Stimulated activated CD8-positive, alpha-beta memory T cell treated with anti-CD3 and anti-CD28 coated beads, Interleukin-12 subunit alpha, Interleukin-12 subunit beta, amount 100 ng/mL, for 1 hour (primary cell): Measurements from ENCODE around the gene STXBP3.
A peak's percentile ranks its signal among the peaks of the same experiment; 100 is the strongest.

Experiments
- DNase-seq: peaks from one replicate; pipeline ENCODE4 v3.0.0-alpha.2; 2020; ENCODE audit warnings: low read depth

The STXBP3 gene

GRCh38 chr1:108808438-108808837 lies 62.0 kb downstream of the STXBP3 start:
- DNase-seq, result no peak

GRCh38 chr1:108811611-108812010 lies 65.1 kb downstream of the STXBP3 start:
- DNase-seq, result no peak

GRCh38 chr1:108813326-108813725 lies 66.9 kb downstream of the STXBP3 start:
- DNase-seq, result no peak

- no peak for DNase-seq
Measured at GRCh38 chr1:108814343-108815125, 68.1 kb downstream of the STXBP3 start.

GRCh38 chr1:108815566-108815965 lies 69.1 kb downstream of the STXBP3 start:
- no peak for DNase-seq

- DNase-seq, result no peak
Measured at GRCh38 chr1:108816049-108816893, 69.8 kb downstream of the STXBP3 start.

- no peak for DNase-seq
Measured at GRCh38 chr1:108817016-108817415, 70.5 kb downstream of the STXBP3 start.

- DNase-seq, result no peak
Measured at GRCh38 chr1:108817811-108818210, 71.3 kb downstream of the STXBP3 start.

GRCh38 chr1:108819878-108820277 lies 73.4 kb downstream of the STXBP3 start:
- DNase-seq, result no peak

- DNase-seq, result no peak
Measured at GRCh38 chr1:108823632-108824031, 77.2 kb downstream of the STXBP3 start.

- no peak for DNase-seq
Measured at GRCh38 chr1:108824051-108824450, 77.6 kb downstream of the STXBP3 start.

- no peak for DNase-seq
Measured at GRCh38 chr1:108826081-108826635, 79.7 kb downstream of the STXBP3 start.

- DNase-seq, result peak; percentile 31
Measured at GRCh38 chr1:108828074-108828961, 81.8 kb downstream of the STXBP3 start.

GRCh38 chr1:108829498-108829916 lies 83.0 kb downstream of the STXBP3 start:
- no peak for DNase-seq

GRCh38 chr1:108830119-108831008 lies 83.9 kb downstream of the STXBP3 start:
- DNase-seq, result no peak

- DNase-seq, result no peak
Measured at GRCh38 chr1:108831225-108831624, 84.8 kb downstream of the STXBP3 start.

- no peak for DNase-seq
Measured at GRCh38 chr1:108832929-108833328, 86.5 kb downstream of the STXBP3 start.

GRCh38 chr1:108841703-108842102 lies 95.2 kb downstream of the STXBP3 start:
- DNase-seq, result no peak

- no peak for DNase-seq
Measured at GRCh38 chr1:108842525-108843181, 96.2 kb downstream of the STXBP3 start.
